K562 (cell line): Measurements from ENCODE around the gene SOX6. TPM values are rescaled to one million over a fixed set of nuclear protein-coding genes. Genes with fewer than 3 reads are reported as not detected.

Source experiments
- ATAC-seq: fragments of 200-7000 bp; cut with Tn5 transposase; 3 replicates; pipeline ENCODE4 v1.9.1; 2020; ENCODE audit warnings: moderate library complexity
- BruUV-seq: library from RNA; stranded (reverse); fragments of 400-500 nt; replicated peaks from 2 replicates; lab custom pipeline; 2021; lab: Mats Ljungman, UMichigan
- CTCF ChIA-PET: fragments of 300-600 bp; formaldehyde crosslinking; extraction: SDS; loops from one replicate; lab custom pipeline; 2021; ENCODE audit warnings: low intra/inter-chr PET ratio; lab: Yijun Ruan, JAX
- POLR2A ChIA-PET: fragments of 300-600, 350-650 bp; sonication (Branson Sonifier 250); formaldehyde crosslinking; extraction: SDS; loops from one replicate; lab custom pipeline; 2021; ENCODE audit warnings: antibody characterized with exemption, inconsistent platforms; lab: Yijun Ruan, JAX
- DNase-seq, 4 experiments: peaks; one replicate each; pipeline versions ENCODE4 v3.0.0 to v3.0.0-alpha.2; 2011 to 2018; ENCODE audit warnings: low spot score in 3 of 4, mixed read lengths in 3 of 4; ENCODE audit errors: extremely low read depth in 1 of 4
- FAIRE-seq: peaks from 2 replicates; lab custom pipeline; 2011; peaks lifted over from hg19 to GRCh38; lab: Jason Lieb, UNC
- H2AFZ ChIP-seq: 2 replicates; pipeline ENCODE4 v1.6.0; 2011; ENCODE audit warnings: low read depth, low read length, control low read depth, inconsistent platforms
- H3K27ac ChIP-seq: fragments of 200-600 bp; 3 replicates; pipeline ENCODE4 v1.8.0; 2011; ENCODE audit warnings: low read depth, mild to moderate bottlenecking, control low read depth, inconsistent platforms, low read length, moderate library complexity, mixed read lengths; ENCODE audit errors: extremely low read depth
- H3K27me3 ChIP-seq, 2 experiments: fragments of 300-600 bp in 1 of 2; 2 replicates in 1 of 2; 3 replicates in 1 of 2; pipeline versions ENCODE4 v1.6.0 to v1.8.0; 2011; ENCODE audit warnings: inconsistent platforms in 2 of 2, low read length in 2 of 2, mild to moderate bottlenecking in 1 of 2, mixed read lengths in 1 of 2, moderate library complexity in 1 of 2; ENCODE audit not compliant: control insufficient read depth in 2 of 2, insufficient read depth in 2 of 2
- H3K36me3 ChIP-seq: fragments of 300-600 bp; 3 replicates; pipeline ENCODE4 v1.8.0; 2011; ENCODE audit warnings: mild to moderate bottlenecking, low read length, inconsistent platforms; ENCODE audit not compliant: control insufficient read depth, insufficient read depth
- H3K4me1 ChIP-seq, 2 experiments: fragments of 200-600 bp in 1 of 2; replicated peaks in 1 of 2; 2 replicates in 1 of 2; 3 replicates in 1 of 2; pipeline versions ENCODE4 v1.5.1 to v1.8.0; 2011; ENCODE audit warnings: inconsistent platforms in 2 of 2, low read length in 2 of 2, mild to moderate bottlenecking in 1 of 2, mixed read lengths in 1 of 2, moderate library complexity in 1 of 2; ENCODE audit not compliant: control insufficient read depth in 2 of 2, insufficient read depth in 2 of 2
- H3K4me2 ChIP-seq: 2 replicates; pipeline ENCODE4 v1.6.1; 2011; ENCODE audit warnings: low read length, control low read depth, inconsistent platforms, mixed read lengths; ENCODE audit not compliant: insufficient read depth
- H3K4me3 ChIP-seq: fragments of 200-600 bp; sonication (generic), shearing (Covaris generic); 2 replicates; pipeline ENCODE4 v1.5.1; 2016; ENCODE audit warnings: control low read depth, inconsistent platforms
- H3K79me2 ChIP-seq: fragments of 200-600 bp; 3 replicates; pipeline ENCODE4 v1.8.0; 2011; ENCODE audit warnings: low read length, inconsistent platforms; ENCODE audit not compliant: control insufficient read depth, insufficient read depth
- H3K9ac ChIP-seq, 2 experiments: 2 replicates each; pipeline versions ENCODE4 v1.6.0 to v1.6.1; 2011; ENCODE audit warnings: low read depth in 2 of 2, low read length in 2 of 2, control low read depth in 1 of 2, inconsistent platforms in 1 of 2, mild to moderate bottlenecking in 1 of 2, mixed read lengths in 1 of 2; ENCODE audit not compliant: insufficient read depth in 1 of 2
- H3K9me1 ChIP-seq: one replicate; pipeline ENCODE4 v1.6.0; 2011; ENCODE audit warnings: inconsistent platforms, mild to moderate bottlenecking, low read length, moderate library complexity; ENCODE audit not compliant: control insufficient read depth, insufficient read depth
- H3K9me3 ChIP-seq: replicated peaks from 2 replicates; pipeline ENCODE4 v1.5.1; 2011; ENCODE audit warnings: low read depth, low read length, inconsistent platforms; ENCODE audit not compliant: control insufficient read depth, insufficient read depth
- H4K20me1 ChIP-seq: replicated peaks from 2 replicates; pipeline ENCODE4 v1.6.1; 2011; ENCODE audit warnings: low read length, inconsistent platforms, mixed read lengths; ENCODE audit not compliant: control insufficient read depth, insufficient read depth
- BCOR ChIP-seq: fragments of 450-650 bp; IDR thresholded peaks from 2 replicates; pipeline ENCODE4 v1.6.1; 2016
- CBFA2T3 ChIP-seq: fragments of 450-650 bp; IDR thresholded peaks from 2 replicates; pipeline ENCODE4 v1.6.1; 2017
- CTBP1 ChIP-seq: fragments of 450-650 bp; IDR thresholded peaks from 2 replicates; pipeline ENCODE4 v1.6.1; 2016; ENCODE audit warnings: borderline replicate concordance
- HDAC1 ChIP-seq, 2 experiments: fragments of 450-650 bp; IDR thresholded peaks; 2 replicates each; pipeline ENCODE4 v1.6.1; 2016 to 2017; ENCODE audit warnings: inconsistent platforms in 1 of 2, mild to moderate bottlenecking in 1 of 2, moderate library complexity in 1 of 2
- MAFG ChIP-seq: fragments of 450-650 bp; conservative IDR thresholded peaks from 2 replicates; pipeline ENCODE4 v1.6.1; 2016; ENCODE audit warnings: missing genetic modification characterization, missing compliant biosample characterization
- MEF2A ChIP-seq: IDR thresholded peaks from 2 replicates; pipeline ENCODE4 v1.6.1; 2011; ENCODE audit warnings: low read depth, mild to moderate bottlenecking, low read length, moderate library complexity; ENCODE audit not compliant: control insufficient read depth
- MYC ChIP-seq, 2 experiments: fragments of 250-450 bp in 1 of 2; sonication (Bioruptor Pico) in 1 of 2; IDR thresholded peaks; 2 replicates each; pipeline versions ENCODE4 v1.5.1 to v1.6.1; 2012 to 2021; ENCODE audit warnings: low read depth in 2 of 2, borderline replicate concordance in 1 of 2, improper control_type of control experiment in 1 of 2, low read length in 1 of 2, mild to moderate bottlenecking in 1 of 2, moderate library complexity in 1 of 2
- NFE2 ChIP-seq: IDR thresholded peaks from 2 replicates; pipeline ENCODE4 v1.6.1; 2014; ENCODE audit warnings: antibody characterized with exemption, low read depth
- PKNOX1 ChIP-seq: fragments of 450-650 bp; IDR thresholded peaks from 2 replicates; pipeline ENCODE4 v1.6.1; 2016
- RBM25 ChIP-seq: fragments of 200-400 bp; formaldehyde crosslinking; IDR thresholded peaks from 2 replicates; pipeline ENCODE4 v1.6.1; 2018; ENCODE audit warnings: low read length, low read depth, moderate library complexity; ENCODE audit not compliant: severe bottlenecking
- ZNF184 ChIP-seq: sonication (generic); formaldehyde crosslinking; IDR thresholded peaks from 2 replicates; pipeline ENCODE4 v1.5.0; 2020; ENCODE audit warnings: missing genetic modification reagents
- ZNF316 ChIP-seq: fragments of 450-650 bp; IDR thresholded peaks from 2 replicates; pipeline ENCODE4 v1.6.1; 2016
- ZNF699 ChIP-seq: fragments of 250-450 bp; sonication (Bioruptor Pico); IDR thresholded peaks from 2 replicates; pipeline ENCODE4 v1.8.0; 2021; ENCODE audit warnings: mild to moderate bottlenecking, moderate library complexity; ENCODE audit not compliant: insufficient replicate concordance
- WGBS: fragments of 100-300 bp; shearing (Covaris generic); methylation state at CpG from one replicate; pipeline ENCODE4 v1.1.6; 2016; ENCODE audit warnings: low coverage, mixed read lengths; ENCODE audit not compliant: insufficient coverage; ENCODE audit errors: missing lambda C conversion rate; 5-methylcytosine and 5-hydroxymethylcytosine counted together
- in situ Hi-C: fragments of 300-500 bp; cut with MboI; formaldehyde crosslinking; loops from 4 replicates; pipeline ENCODE4 v1.15.0; 2018; ENCODE audit warnings: inconsistent platforms, mixed read lengths
- intact Hi-C: fragments of 100-400 bp; cut with micrococcal nuclease; formaldehyde crosslinking; loops from 2 replicates; pipeline ENCODE4 v1.14.2; 2022
- polyA plus RNA-seq, 8 experiments: library from polyadenylated mRNA; depleted of rRNA in 4 of 8; stranded (reverse) in 5 of 8; unstranded in 3 of 8; fragments of >200 nt; fragmentation: Nextera tagmentation in 2 of 8; fragmentation: Illumina TruSeq in 1 of 8; extraction: Ambion mirVana in 2 of 8; extraction: Trizol in 1 of 8; gene quantifications; 2 replicates each; pipeline versions ENCODE4 v1.2.1 to v1.2.3, GENCODE V29; 2011 to 2014; ENCODE audit warnings: inconsistent platforms in 1 of 8, missing spikeins in 1 of 8
- total RNA-seq, 7 experiments: library from RNA; depleted of rRNA in 6 of 7; stranded (reverse); fragments of >200 nt in 6 of 7; fragmentation: Illumina TruSeq in 2 of 7; extraction: Trizol in 2 of 7; gene quantifications; 2 replicates each; pipeline versions ENCODE4 v1.2.1 to v1.2.3, GENCODE V29; 2011 to 2021; ENCODE audit warnings: low replicate concordance in 1 of 7
- TF ChIP-seq, protein P1 (sequence below), 2 experiments: fragments of 450-650 bp; conservative IDR thresholded peaks; 2 replicates each; pipeline ENCODE4 v1.6.1; 2017; ENCODE audit warnings: mild to moderate bottlenecking in 2 of 2, moderate library complexity in 2 of 2
- TF ChIP-seq, protein P2 (sequence below): fragments of 450-650 bp; IDR thresholded peaks from 2 replicates; pipeline ENCODE4 v1.6.1; 2017; ENCODE audit warnings: antibody characterized with exemption, mild to moderate bottlenecking

SOX6 gene
- total and polyA plus RNA-seq, 9 of the 15 experiments (the other 6 are each of a cell fraction or from before 2014, with no cell fraction given): 0.89 to 8.7 (median 5.7) TPM

- no peak overlapping the region for H3K9ac ChIP-seq
- DNase-seq (peak in 2 of 4 experiments; percentile 57 to 70), FAIRE-seq (peak; percentile 74), ATAC-seq (peak; percentile 95)
- peak overlapping the region; percentile 20; the same call in 1 of the 2 replicates for H3K4me2 ChIP-seq
- H3K4me3 ChIP-seq: no peak overlapping the region
- H3K27ac ChIP-seq: peak overlapping the region; percentile 4; the same call in 1 of the 3 replicates
- H3K27me3 ChIP-seq: no peaks in the 10 kb centered on the region
- H4K20me1 ChIP-seq: no peaks in the 10 kb centered on the region
- 27% methylated on average over 6 of the region's 6 CpGs for WGBS
- H3K9me3 ChIP-seq: no peaks in the 10 kb centered on the region
- in situ Hi-C loops: no loop called here
- intact Hi-C loops: no loop called here
- H3K36me3 ChIP-seq: no peaks in the 10 kb centered on the region
- ChIA-PET POLR2A (interaction anchor here (0.7 to 1.3 kb wide), 4 partner anchors 11 to 50 kb away, joined by 3 to 4 read pairs (median 4); no protein-coding TSS in a partner anchor), CTCF (no interaction called here)
- peak overlapping the region; percentile 56 for H2AFZ ChIP-seq
- BruUV-seq: no TSS peak
- H3K9me1 ChIP-seq: no peaks in the 10 kb centered on the region
- no peaks in the 10 kb centered on the region for H3K79me2 ChIP-seq
- H3K4me1 ChIP-seq: peaks cover 0 to 18% of the 10 kb centered on the region in 2 experiments; a peak in 3 of 5 replicates
- peak in 1 of 2 experiments; percentile 36; a peak in 1 of 4 replicates for TF ChIP-seq HDAC1 (IDR thresholded peaks at IDR 0.05)
- peak; percentile 85 for TF ChIP-seq ZNF316
- TF ChIP-seq ZNF184 (CRISPR knock-in tag): no peak
- TF ChIP-seq NFE2: peak; percentile 80
- TF ChIP-seq, protein P1, sequence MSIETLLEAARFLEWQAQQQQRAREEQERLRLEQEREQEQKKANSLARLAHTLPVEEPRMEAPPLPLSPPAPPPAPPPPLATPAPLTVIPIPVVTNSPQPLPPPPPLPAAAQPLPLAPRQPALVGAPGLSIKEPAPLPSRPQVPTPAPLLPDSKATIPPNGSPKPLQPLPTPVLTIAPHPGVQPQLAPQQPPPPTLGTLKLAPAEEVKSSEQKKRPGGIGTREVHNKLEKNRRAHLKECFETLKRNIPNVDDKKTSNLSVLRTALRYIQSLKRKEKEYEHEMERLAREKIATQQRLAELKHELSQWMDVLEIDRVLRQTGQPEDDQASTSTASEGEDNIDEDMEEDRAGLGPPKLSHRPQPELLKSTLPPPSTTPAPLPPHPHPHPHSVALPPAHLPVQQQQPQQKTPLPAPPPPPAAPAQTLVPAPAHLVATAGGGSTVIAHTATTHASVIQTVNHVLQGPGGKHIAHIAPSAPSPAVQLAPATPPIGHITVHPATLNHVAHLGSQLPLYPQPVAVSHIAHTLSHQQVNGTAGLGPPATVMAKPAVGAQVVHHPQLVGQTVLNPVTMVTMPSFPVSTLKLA (conservative IDR thresholded peaks at IDR 0.05): peak; percentile 73 to 82
- peak; percentile 59 for TF ChIP-seq RBM25
- TF ChIP-seq CTBP1: 0 out of 2 replicates have a peak, but pooled peaks have one; percentile 10
- TF ChIP-seq MYC (IDR thresholded peaks at IDR 0.05; ENCODE audit: low read depth, low read length): peak; percentile 65
- no peak for TF ChIP-seq MYC (CRISPR knock-in tag; IDR thresholded peaks at IDR 0.05; ENCODE audit: borderline replicate concordance, low read depth)
- TF ChIP-seq BCOR: 0 out of 2 replicates have a peak, but pooled peaks have one; percentile 31
- TF ChIP-seq PKNOX1: peak; percentile 31; the same call in 1 of the 2 replicates
- TF ChIP-seq MEF2A: no peak
- TF ChIP-seq, protein P2, sequence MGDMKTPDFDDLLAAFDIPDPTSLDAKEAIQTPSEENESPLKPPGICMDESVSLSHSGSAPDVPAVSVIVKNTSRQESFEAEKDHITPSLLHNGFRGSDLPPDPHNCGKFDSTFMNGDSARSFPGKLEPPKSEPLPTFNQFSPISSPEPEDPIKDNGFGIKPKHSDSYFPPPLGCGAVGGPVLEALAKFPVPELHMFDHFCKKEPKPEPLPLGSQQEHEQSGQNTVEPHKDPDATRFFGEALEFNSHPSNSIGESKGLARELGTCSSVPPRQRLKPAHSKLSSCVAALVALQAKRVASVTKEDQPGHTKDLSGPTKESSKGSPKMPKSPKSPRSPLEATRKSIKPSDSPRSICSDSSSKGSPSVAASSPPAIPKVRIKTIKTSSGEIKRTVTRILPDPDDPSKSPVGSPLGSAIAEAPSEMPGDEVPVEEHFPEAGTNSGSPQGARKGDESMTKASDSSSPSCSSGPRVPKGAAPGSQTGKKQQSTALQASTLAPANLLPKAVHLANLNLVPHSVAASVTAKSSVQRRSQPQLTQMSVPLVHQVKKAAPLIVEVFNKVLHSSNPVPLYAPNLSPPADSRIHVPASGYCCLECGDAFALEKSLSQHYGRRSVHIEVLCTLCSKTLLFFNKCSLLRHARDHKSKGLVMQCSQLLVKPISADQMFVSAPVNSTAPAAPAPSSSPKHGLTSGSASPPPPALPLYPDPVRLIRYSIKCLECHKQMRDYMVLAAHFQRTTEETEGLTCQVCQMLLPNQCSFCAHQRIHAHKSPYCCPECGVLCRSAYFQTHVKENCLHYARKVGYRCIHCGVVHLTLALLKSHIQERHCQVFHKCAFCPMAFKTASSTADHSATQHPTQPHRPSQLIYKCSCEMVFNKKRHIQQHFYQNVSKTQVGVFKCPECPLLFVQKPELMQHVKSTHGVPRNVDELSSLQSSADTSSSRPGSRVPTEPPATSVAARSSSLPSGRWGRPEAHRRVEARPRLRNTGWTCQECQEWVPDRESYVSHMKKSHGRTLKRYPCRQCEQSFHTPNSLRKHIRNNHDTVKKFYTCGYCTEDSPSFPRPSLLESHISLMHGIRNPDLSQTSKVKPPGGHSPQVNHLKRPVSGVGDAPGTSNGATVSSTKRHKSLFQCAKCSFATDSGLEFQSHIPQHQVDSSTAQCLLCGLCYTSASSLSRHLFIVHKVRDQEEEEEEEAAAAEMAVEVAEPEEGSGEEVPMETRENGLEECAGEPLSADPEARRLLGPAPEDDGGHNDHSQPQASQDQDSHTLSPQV: peak; percentile 55; the same call in 1 of the 2 replicates
- peak; percentile 89 for TF ChIP-seq MAFG
- TF ChIP-seq ZNF699 (CRISPR knock-in tag): no peak
- peak; percentile 13; the same call in 1 of the 2 replicates for TF ChIP-seq CBFA2T3
Observed at GRCh38 chr11:16012125-16012751, 344.1 kb downstream of the SOX6 start.
